ENCODE results near the gene CLEC11A.

The CLEC11A gene, protein sequence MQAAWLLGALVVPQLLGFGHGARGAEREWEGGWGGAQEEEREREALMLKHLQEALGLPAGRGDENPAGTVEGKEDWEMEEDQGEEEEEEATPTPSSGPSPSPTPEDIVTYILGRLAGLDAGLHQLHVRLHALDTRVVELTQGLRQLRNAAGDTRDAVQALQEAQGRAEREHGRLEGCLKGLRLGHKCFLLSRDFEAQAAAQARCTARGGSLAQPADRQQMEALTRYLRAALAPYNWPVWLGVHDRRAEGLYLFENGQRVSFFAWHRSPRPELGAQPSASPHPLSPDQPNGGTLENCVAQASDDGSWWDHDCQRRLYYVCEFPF

GRCh38 chr19:50723069-50723468, at the start of gene CLEC11A:
Gene CLEC11A (plus strand): TSS chr19:50723364. CDS start chr19:50723526, 162 bp downstream.
- H3K9ac ChIP-seq (ENCODE audit: low read length): peak within 1 kb of the TSS; percentile 34
- H3K27me3 ChIP-seq (ENCODE audit: control insufficient read depth, insufficient read depth, low read length): peaks cover 67% of the 10 kb centered on the region
- no peaks in the 10 kb centered on the region for H3K36me3 ChIP-seq (ENCODE audit: control insufficient read depth, insufficient read depth, low read length)
- H3K9me3 ChIP-seq (ENCODE audit: control insufficient read depth, low read length): no peaks in the 10 kb centered on the region
- peak within 1 kb of the TSS; percentile 31 for H3K4me3 ChIP-seq (ENCODE audit: low read length)
- peaks cover 4% of the 10 kb centered on the region for H3K4me1 ChIP-seq (ENCODE audit: control insufficient read depth, insufficient read depth, low read length)

DNA sequence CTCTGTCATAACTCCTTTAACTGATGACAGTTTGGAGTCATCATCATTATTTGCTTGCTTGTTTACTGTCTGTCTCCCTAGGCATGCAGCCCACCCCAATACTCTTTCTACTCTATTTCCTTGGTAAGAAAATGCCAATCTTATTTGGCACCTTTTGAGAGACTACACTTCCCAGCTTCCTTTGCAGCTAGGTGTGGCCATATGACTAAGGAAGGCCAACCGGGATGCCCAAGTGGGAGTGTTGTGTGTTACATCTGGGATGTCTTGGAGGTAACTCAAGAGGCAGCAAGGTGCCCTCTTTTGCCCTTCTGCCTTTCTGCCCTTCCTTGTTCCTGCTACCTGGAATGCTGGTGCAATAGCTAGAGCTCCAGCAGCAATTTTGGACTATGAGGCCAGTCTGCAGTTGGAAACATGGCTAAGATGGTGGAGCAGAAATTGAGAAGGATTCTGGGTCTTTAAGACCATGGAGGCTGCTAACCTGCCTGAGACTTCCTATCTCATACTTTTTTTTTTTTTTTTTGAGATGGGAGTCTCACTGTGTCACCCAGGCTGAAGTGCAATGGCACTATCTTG, 46.5 kb upstream of the CLEC11A start:
- peaks cover 23% of the 10 kb centered on the region for H3K27me3 ChIP-seq (ENCODE audit: control insufficient read depth, insufficient read depth, low read length)
- H3K9me3 ChIP-seq (ENCODE audit: control insufficient read depth, low read length): no peaks in the 10 kb centered on the region
- no peak overlapping the region for H3K9ac ChIP-seq (ENCODE audit: low read length)
- no peak overlapping the region for H3K4me3 ChIP-seq (ENCODE audit: low read length)
- H3K4me1 ChIP-seq (ENCODE audit: control insufficient read depth, insufficient read depth, low read length): no peaks in the 10 kb centered on the region
- no peaks in the 10 kb centered on the region for H3K36me3 ChIP-seq (ENCODE audit: control insufficient read depth, insufficient read depth, low read length)

- H3K9ac ChIP-seq (ENCODE audit: low read length): no peak overlapping the region
- H3K4me3 ChIP-seq (ENCODE audit: low read length): no peak overlapping the region
- H3K9me3 ChIP-seq (ENCODE audit: control insufficient read depth, low read length): no peaks in the 10 kb centered on the region
- no peaks in the 10 kb centered on the region for H3K36me3 ChIP-seq (ENCODE audit: control insufficient read depth, insufficient read depth, low read length)
- H3K4me1 ChIP-seq (ENCODE audit: control insufficient read depth, insufficient read depth, low read length): no peaks in the 10 kb centered on the region
- peaks cover 19% of the 10 kb centered on the region for H3K27me3 ChIP-seq (ENCODE audit: control insufficient read depth, insufficient read depth, low read length)
Observed at GRCh38 chr19:50677636-50678035, 45.5 kb upstream of the CLEC11A start.

GRCh38 chr19:50678323-50678722, 44.8 kb upstream of the CLEC11A start:
- H3K9ac ChIP-seq (ENCODE audit: low read length): no peak overlapping the region
- no peaks in the 10 kb centered on the region for H3K9me3 ChIP-seq (ENCODE audit: control insufficient read depth, low read length)
- H3K36me3 ChIP-seq (ENCODE audit: control insufficient read depth, insufficient read depth, low read length): no peaks in the 10 kb centered on the region
- H3K4me3 ChIP-seq (ENCODE audit: low read length): no peak overlapping the region
- H3K27me3 ChIP-seq (ENCODE audit: control insufficient read depth, insufficient read depth, low read length): peaks cover 13% of the 10 kb centered on the region
- H3K4me1 ChIP-seq (ENCODE audit: control insufficient read depth, insufficient read depth, low read length): no peaks in the 10 kb centered on the region

- no peak overlapping the region for H3K4me3 ChIP-seq (ENCODE audit: low read length)
- H3K4me1 ChIP-seq (ENCODE audit: control insufficient read depth, insufficient read depth, low read length): no peaks in the 10 kb centered on the region
- no peaks in the 10 kb centered on the region for H3K36me3 ChIP-seq (ENCODE audit: control insufficient read depth, insufficient read depth, low read length)
- H3K27me3 ChIP-seq (ENCODE audit: control insufficient read depth, insufficient read depth, low read length): peaks cover 13% of the 10 kb centered on the region
- no peaks in the 10 kb centered on the region for H3K9me3 ChIP-seq (ENCODE audit: control insufficient read depth, low read length)
- no peak overlapping the region for H3K9ac ChIP-seq (ENCODE audit: low read length)
Observed at GRCh38 chr19:50679177-50680125, 43.7 kb upstream of the CLEC11A start.

- H3K36me3 ChIP-seq (ENCODE audit: control insufficient read depth, insufficient read depth, low read length): no peaks in the 10 kb centered on the region
Observed at GRCh38 chr19:50686310-50687032, 36.7 kb upstream of the CLEC11A start.

DNA sequence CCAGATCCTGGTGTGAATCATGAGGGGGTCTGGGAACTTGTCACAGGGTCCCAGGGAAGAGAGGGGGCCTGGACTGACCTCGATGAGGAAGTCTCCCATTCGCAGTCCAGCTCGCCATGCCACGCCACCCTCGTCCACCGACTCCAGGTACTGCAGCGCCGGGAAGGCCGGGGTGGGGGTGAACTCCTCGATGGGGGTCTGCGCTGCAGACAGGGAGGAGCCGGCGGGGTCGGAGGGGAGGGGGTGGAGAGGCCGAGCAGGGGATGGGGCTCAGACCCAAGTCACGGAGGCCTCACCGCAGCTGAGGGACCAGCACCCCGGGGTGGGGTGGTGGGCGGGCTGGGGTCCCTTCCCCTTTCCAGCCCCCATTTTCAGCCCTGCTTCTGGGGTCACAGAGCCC, 34.4 kb upstream of the CLEC11A start:
- H3K36me3 ChIP-seq (ENCODE audit: control insufficient read depth, insufficient read depth, low read length): no peaks in the 10 kb centered on the region
- no peak overlapping the region for H3K4me3 ChIP-seq (ENCODE audit: low read length)
- no peak overlapping the region for H3K9ac ChIP-seq (ENCODE audit: low read length)
- no peaks in the 10 kb centered on the region for H3K9me3 ChIP-seq (ENCODE audit: control insufficient read depth, low read length)
- H3K27me3 ChIP-seq (ENCODE audit: control insufficient read depth, insufficient read depth, low read length): peaks cover 39% of the 10 kb centered on the region
- no peaks in the 10 kb centered on the region for H3K4me1 ChIP-seq (ENCODE audit: control insufficient read depth, insufficient read depth, low read length)

More at GRCh38 chr19:50686310-50687032, 36.7 kb upstream of the CLEC11A start:
- H3K27me3 ChIP-seq (ENCODE audit: control insufficient read depth, insufficient read depth, low read length): peaks cover 27% of the 10 kb centered on the region
- no peak overlapping the region for H3K9ac ChIP-seq (ENCODE audit: low read length)
- no peaks in the 10 kb centered on the region for H3K4me1 ChIP-seq (ENCODE audit: control insufficient read depth, insufficient read depth, low read length)
- H3K9me3 ChIP-seq (ENCODE audit: control insufficient read depth, low read length): no peaks in the 10 kb centered on the region
- H3K4me3 ChIP-seq (ENCODE audit: low read length): no peak overlapping the region

DNA sequence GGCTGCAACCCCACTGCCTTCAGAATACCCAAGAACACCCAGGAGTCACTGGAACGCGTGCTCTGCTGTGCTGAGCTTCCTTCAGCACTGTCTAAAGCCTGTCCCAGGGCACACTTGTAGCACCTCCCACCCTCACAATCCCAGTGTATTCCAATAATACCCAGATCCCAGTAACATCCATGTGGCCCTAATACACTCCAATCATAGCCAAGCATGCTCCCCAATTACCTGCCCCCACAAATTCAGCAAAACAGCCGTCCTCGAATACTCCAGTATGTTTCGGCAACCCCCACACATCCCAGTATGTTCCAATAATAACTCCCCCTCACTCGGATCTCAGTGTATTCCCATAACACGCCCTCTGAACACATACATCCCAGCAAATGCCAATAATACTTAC, 32.7 kb upstream of the CLEC11A start:
- Histone ChIP-seq H3K9ac (ENCODE audit: low read length) (no peak overlapping the region), H3K4me1 (ENCODE audit: control insufficient read depth, insufficient read depth, low read length) (no peaks in the 10 kb centered on the region), H3K36me3 (ENCODE audit: control insufficient read depth, insufficient read depth, low read length) (no peaks in the 10 kb centered on the region), H3K9me3 (ENCODE audit: control insufficient read depth, low read length) (no peaks in the 10 kb centered on the region), H3K4me3 (ENCODE audit: low read length) (no peak overlapping the region), H3K27me3 (ENCODE audit: control insufficient read depth, insufficient read depth, low read length) (peaks cover 44% of the 10 kb centered on the region)

DNA sequence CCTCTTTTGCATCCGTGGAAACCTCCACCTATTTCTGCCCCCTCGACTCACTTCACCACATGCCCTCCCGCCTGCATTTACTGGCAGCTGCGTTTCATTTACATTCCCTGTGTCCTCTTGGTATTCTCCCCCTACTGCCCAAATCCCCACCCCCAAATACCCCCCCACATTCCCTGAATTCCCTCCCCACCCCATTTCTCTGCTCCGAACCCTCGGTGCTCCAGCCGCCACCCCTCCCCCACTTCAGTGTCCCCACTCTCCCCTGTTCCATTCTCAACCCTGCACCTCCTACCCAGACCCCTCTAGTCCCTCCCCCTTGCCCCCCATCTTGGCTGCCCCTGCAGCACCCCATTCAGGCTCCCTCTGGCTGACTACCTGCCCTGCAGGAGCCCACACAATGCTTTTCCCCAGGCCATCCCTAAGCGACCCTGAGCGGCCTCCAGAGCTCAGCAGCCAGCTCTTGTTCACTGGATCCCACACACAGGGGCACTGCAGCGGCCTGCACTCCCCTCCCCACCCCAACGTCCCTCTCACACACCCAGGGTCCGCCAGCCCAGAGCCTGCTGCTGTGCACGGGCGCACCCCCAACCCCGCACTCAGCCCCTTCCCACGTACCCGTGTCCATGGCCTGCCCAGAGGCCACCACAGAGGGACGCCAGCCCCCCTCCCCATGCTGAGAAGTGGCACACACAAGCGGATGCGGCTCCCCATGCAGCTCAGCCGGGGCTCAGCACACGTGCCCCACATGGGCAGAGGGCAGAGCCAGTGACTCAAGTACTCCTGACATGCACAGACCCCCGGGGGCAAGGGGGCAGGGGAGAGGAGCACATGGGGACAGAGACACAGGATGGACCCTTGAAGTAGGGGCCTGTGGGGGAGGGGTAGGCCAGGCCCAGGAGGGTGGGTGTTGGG, 29.8 kb upstream of the CLEC11A start:
- Histone ChIP-seq H3K9me3 (ENCODE audit: control insufficient read depth, low read length) (no peaks in the 10 kb centered on the region), H3K4me1 (ENCODE audit: control insufficient read depth, insufficient read depth, low read length) (no peaks in the 10 kb centered on the region), H3K27me3 (ENCODE audit: control insufficient read depth, insufficient read depth, low read length) (peaks cover 35% of the 10 kb centered on the region), H3K9ac (ENCODE audit: low read length) (no peak overlapping the region), H3K36me3 (ENCODE audit: control insufficient read depth, insufficient read depth, low read length) (no peaks in the 10 kb centered on the region), H3K4me3 (ENCODE audit: low read length) (no peak overlapping the region)

- Histone ChIP-seq H3K4me3 (ENCODE audit: low read length) (no peak overlapping the region), H3K36me3 (ENCODE audit: control insufficient read depth, insufficient read depth, low read length) (no peaks in the 10 kb centered on the region), H3K9ac (ENCODE audit: low read length) (no peak overlapping the region), H3K27me3 (ENCODE audit: control insufficient read depth, insufficient read depth, low read length) (peaks cover 32% of the 10 kb centered on the region), H3K9me3 (ENCODE audit: control insufficient read depth, low read length) (no peaks in the 10 kb centered on the region), H3K4me1 (ENCODE audit: control insufficient read depth, insufficient read depth, low read length) (no peaks in the 10 kb centered on the region)
Observed at GRCh38 chr19:50694815-50695145, 28.4 kb upstream of the CLEC11A start.

Data from mucosa of stomach (tissue), 1 donor.